Right lobe of liver (tissue), 4 donors: ENCODE results near the gene CCDC28B.

ENCODE experiments used
- POLR2A ChIP-seq: fragments of 450-650 bp; IDR thresholded peaks from one replicate; pipeline ENCODE4 v1.6.1; 2017; ENCODE audit warnings: antibody characterized with exemption, mild to moderate bottlenecking
- TF ChIP-seq, protein P1 (sequence below), 4 donors: fragments of 200-600 bp in 3 of 4; fragments of 450-650 bp in 1 of 4; IDR thresholded peaks; one replicate each; pipeline versions ENCODE4 v1.5.1 to v1.8.0; 2016 to 2022; ENCODE audit warnings: antibody characterized with exemption in 4 of 4, mild to moderate bottlenecking in 2 of 4
- donor health status: DM: no; HTN: no; CAD: no.
- donor health status: DM: no; HTN: no; CAD: no.
- donor health status: DM: no; HTN: yes; CAD: no.

DNA sequence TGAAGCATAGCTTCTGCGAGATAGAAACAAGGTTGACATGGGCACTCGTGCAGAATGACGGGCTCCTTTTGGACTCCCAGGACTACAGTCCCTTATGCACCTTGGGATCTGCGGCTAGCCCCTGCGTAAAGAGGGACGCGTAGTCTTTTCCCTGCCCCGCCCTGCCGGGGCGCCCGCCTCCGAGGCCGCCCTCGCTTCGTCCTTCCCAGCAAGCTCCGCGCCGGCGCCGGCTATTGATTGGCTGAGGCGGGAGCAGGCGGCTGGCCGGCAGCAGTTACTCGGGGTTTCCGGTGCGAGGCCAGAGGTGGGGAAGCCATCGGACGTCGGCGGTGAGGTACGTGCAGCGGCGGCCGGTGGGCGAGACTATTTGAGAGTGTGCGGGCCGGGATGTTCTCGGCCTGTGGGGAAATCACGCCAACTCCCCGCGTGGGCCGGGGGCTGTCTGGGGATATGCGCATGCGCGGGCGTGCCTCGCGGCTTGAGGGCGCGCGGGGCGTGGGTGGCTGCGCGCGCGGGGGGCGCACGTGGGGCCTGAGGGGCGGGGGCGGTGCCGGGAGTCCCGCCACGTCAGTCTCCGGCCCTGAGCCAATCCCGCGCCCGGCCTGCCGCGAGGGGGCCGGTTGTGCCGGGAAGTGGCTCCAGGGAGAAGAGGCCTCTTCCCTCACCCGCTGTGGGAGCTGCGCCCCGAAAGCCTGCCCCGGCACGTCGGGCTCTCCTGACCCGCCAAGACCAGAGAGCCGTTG, 20.8 kb upstream of the CCDC28B start, which contains the start of gene TXLNA:
- TF ChIP-seq, protein P1, sequence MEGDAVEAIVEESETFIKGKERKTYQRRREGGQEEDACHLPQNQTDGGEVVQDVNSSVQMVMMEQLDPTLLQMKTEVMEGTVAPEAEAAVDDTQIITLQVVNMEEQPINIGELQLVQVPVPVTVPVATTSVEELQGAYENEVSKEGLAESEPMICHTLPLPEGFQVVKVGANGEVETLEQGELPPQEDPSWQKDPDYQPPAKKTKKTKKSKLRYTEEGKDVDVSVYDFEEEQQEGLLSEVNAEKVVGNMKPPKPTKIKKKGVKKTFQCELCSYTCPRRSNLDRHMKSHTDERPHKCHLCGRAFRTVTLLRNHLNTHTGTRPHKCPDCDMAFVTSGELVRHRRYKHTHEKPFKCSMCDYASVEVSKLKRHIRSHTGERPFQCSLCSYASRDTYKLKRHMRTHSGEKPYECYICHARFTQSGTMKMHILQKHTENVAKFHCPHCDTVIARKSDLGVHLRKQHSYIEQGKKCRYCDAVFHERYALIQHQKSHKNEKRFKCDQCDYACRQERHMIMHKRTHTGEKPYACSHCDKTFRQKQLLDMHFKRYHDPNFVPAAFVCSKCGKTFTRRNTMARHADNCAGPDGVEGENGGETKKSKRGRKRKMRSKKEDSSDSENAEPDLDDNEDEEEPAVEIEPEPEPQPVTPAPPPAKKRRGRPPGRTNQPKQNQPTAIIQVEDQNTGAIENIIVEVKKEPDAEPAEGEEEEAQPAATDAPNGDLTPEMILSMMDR (IDR thresholded peaks at IDR 0.05), result peak in 1 of 4 donors; percentile 22
- TF ChIP-seq POLR2A, result peak; percentile 72
